ENCODE results near the gene ELOF1.

ELOF1 gene

GRCh38 chr19:11547929-11548700 lies 10.9 kb downstream of the ELOF1 start:
- Histone ChIP-seq H3K4me2 (ENCODE audit: low read length) (no peak overlapping the region), H4K20me1 (ENCODE audit: control insufficient read depth, insufficient read depth, low read depth, low read length) (no peaks in the 10 kb centered on the region), H3K27me3 (ENCODE audit: control insufficient read depth, low read length) (0 out of 2 replicates have a peak, but pooled peaks cover 3% of the 10 kb centered on the region), H3K9me2 (replicated peaks; ENCODE audit: control insufficient read depth, low read length) (no peaks in the 10 kb centered on the region), H3F3A (ENCODE audit: control insufficient read depth, insufficient read depth) (no peaks in the 10 kb centered on the region), H3K9me3 (ENCODE audit: control insufficient read depth, insufficient read depth, low read length) (no peaks in the 10 kb centered on the region), H3K36me3 (ENCODE audit: control insufficient read depth, low read length) (peaks cover 15% of the 10 kb centered on the region), H3K4me3 (ENCODE audit: low read length) (no peak overlapping the region), H3K27ac (ENCODE audit: low read depth, low read length) (no peak overlapping the region), H3K4me1 (ENCODE audit: control insufficient read depth, low read length) (peaks cover 10% of the 10 kb centered on the region), H3K79me2 (ENCODE audit: control insufficient read depth, low read length) (no peaks in the 10 kb centered on the region)
- TF ChIP-seq EZH2phosphoT487 (IDR thresholded peaks at IDR 0.05; ENCODE audit: borderline replicate concordance, low read length): no peak
- no peak for TF ChIP-seq CTCF (IDR thresholded peaks at IDR 0.05; ENCODE audit: low read depth, low read length, poor library complexity, severe bottlenecking)

GRCh38 chr19:11541238-11541637 lies 17.8 kb downstream of the ELOF1 start:
- H3F3A ChIP-seq (ENCODE audit: control insufficient read depth, insufficient read depth): no peaks in the 10 kb centered on the region
- peaks cover 4% of the 10 kb centered on the region; the same call in 1 of the 2 replicates for H3K4me1 ChIP-seq (ENCODE audit: control insufficient read depth, low read length)
- H3K9me3 ChIP-seq (ENCODE audit: control insufficient read depth, insufficient read depth, low read length): no peaks in the 10 kb centered on the region
- no peaks in the 10 kb centered on the region for H4K20me1 ChIP-seq (ENCODE audit: control insufficient read depth, insufficient read depth, low read depth, low read length)
- H3K9me2 ChIP-seq (replicated peaks; ENCODE audit: control insufficient read depth, low read length): no peaks in the 10 kb centered on the region
- H3K4me3 ChIP-seq (ENCODE audit: low read length): no peak overlapping the region
- peaks cover 20% of the 10 kb centered on the region for H3K27me3 ChIP-seq (ENCODE audit: control insufficient read depth, low read length)
- H3K4me2 ChIP-seq (ENCODE audit: low read length): no peak overlapping the region
- no peaks in the 10 kb centered on the region for H3K79me2 ChIP-seq (ENCODE audit: control insufficient read depth, low read length)
- H3K27ac ChIP-seq (ENCODE audit: low read depth, low read length): no peak overlapping the region
- TF ChIP-seq EZH2phosphoT487 (IDR thresholded peaks at IDR 0.05; ENCODE audit: borderline replicate concordance, low read length) (no peak), CTCF (IDR thresholded peaks at IDR 0.05; ENCODE audit: low read depth, low read length, poor library complexity, severe bottlenecking) (no peak)
- no peaks in the 10 kb centered on the region for H3K36me3 ChIP-seq (ENCODE audit: control insufficient read depth, low read length)

GRCh38 chr19:11540645-11541044 lies 18.4 kb downstream of the ELOF1 start:
- no peaks in the 10 kb centered on the region for H3K79me2 ChIP-seq (ENCODE audit: control insufficient read depth, low read length)
- TF ChIP-seq EZH2phosphoT487 (IDR thresholded peaks at IDR 0.05; ENCODE audit: borderline replicate concordance, low read length): no peak
- TF ChIP-seq CTCF (IDR thresholded peaks at IDR 0.05; ENCODE audit: low read depth, low read length, poor library complexity, severe bottlenecking): no peak
- no peaks in the 10 kb centered on the region for H3F3A ChIP-seq (ENCODE audit: control insufficient read depth, insufficient read depth)
- H3K4me2 ChIP-seq (ENCODE audit: low read length): no peak overlapping the region
- no peaks in the 10 kb centered on the region for H3K36me3 ChIP-seq (ENCODE audit: control insufficient read depth, low read length)
- H4K20me1 ChIP-seq (ENCODE audit: control insufficient read depth, insufficient read depth, low read depth, low read length): no peaks in the 10 kb centered on the region
- H3K27me3 ChIP-seq (ENCODE audit: control insufficient read depth, low read length): peaks cover 20% of the 10 kb centered on the region
- no peaks in the 10 kb centered on the region for H3K9me3 ChIP-seq (ENCODE audit: control insufficient read depth, insufficient read depth, low read length)
- no peaks in the 10 kb centered on the region for H3K9me2 ChIP-seq (replicated peaks; ENCODE audit: control insufficient read depth, low read length)
- H3K4me1 ChIP-seq (ENCODE audit: control insufficient read depth, low read length): peaks cover 8% of the 10 kb centered on the region
- H3K27ac ChIP-seq (ENCODE audit: low read depth, low read length): no peak overlapping the region
- H3K4me3 ChIP-seq (ENCODE audit: low read length): no peak overlapping the region
